ENCODE results near the gene MCF2L. TPM values are rescaled to one million over a fixed set of nuclear protein-coding genes. Genes with fewer than 3 reads are reported as not detected.

Gene MCF2L
- total RNA-seq, 1 experiment from 2014 or later: 9.5 TPM

GRCh38 chr13:113023694-113024430 lies 54.8 kb downstream of the MCF2L start:
- intact Hi-C loops (cut with micrococcal nuclease; ENCODE audit: unreplicated experiment): no loop called here
- no peaks in the 10 kb centered on the region for H3K9me3 ChIP-seq (ENCODE audit: low read depth, low read length, poor library complexity, severe bottlenecking)
- CTCF ChIA-PET: interaction anchor here (0.5 kb wide), 1 partner anchor 86 kb away, joined by 5 read pairs; no protein-coding TSS in a partner anchor
- BruUV-seq (replicated peaks): no TSS peak
- peaks cover 14% of the 10 kb centered on the region for H3K4me1 ChIP-seq (ENCODE audit: insufficient read depth, low read length, poor library complexity, severe bottlenecking)
- DNase-seq (ENCODE audit: low spot score): no peak
- H3K27me3 ChIP-seq (replicated peaks; ENCODE audit: insufficient read depth, low read depth, low read length, poor library complexity): peaks cover 40% of the 10 kb centered on the region
- H3K27ac ChIP-seq (ENCODE audit: low read depth, low read length, poor library complexity, severe bottlenecking): no peak overlapping the region
- no peaks in the 10 kb centered on the region for H3K36me3 ChIP-seq (ENCODE audit: insufficient read depth, low read length, poor library complexity, severe bottlenecking)
- POLR2A ChIA-PET (ENCODE audit: low non-redundant PET): no interaction called here
- TF ChIP-seq CTCF (conservative IDR thresholded peaks at IDR 0.05; ENCODE audit: low read depth, low read length) (no peak), EZH2 (IDR thresholded peaks at IDR 0.05; ENCODE audit: borderline replicate concordance, low read depth, low read length, poor library complexity, severe bottlenecking) (no peak)
- H3K4me3 ChIP-seq (ENCODE audit: low read depth, low read length, poor library complexity, severe bottlenecking): no peak overlapping the region

GRCh38 chr13:113024466-113024865 lies 55.5 kb downstream of the MCF2L start:
- ChIA-PET POLR2A (ENCODE audit: low non-redundant PET) (no interaction called here), CTCF (interaction anchor here (0.5 kb wide), 1 partner anchor 87 kb away, joined by 5 read pairs; no protein-coding TSS in a partner anchor)
- DNase-seq (ENCODE audit: low spot score): no peak

GRCh38 chr13:113026391-113026910 lies 57.4 kb downstream of the MCF2L start:
- Histone ChIP-seq H3K4me3 (ENCODE audit: low read depth, low read length, poor library complexity, severe bottlenecking) (no peak overlapping the region), H3K4me1 (ENCODE audit: insufficient read depth, low read length, poor library complexity, severe bottlenecking) (peaks cover 14% of the 10 kb centered on the region), H3K27ac (ENCODE audit: low read depth, low read length, poor library complexity, severe bottlenecking) (no peak overlapping the region), H3K27me3 (replicated peaks; ENCODE audit: insufficient read depth, low read depth, low read length, poor library complexity) (peaks cover 40% of the 10 kb centered on the region), H3K36me3 (ENCODE audit: insufficient read depth, low read length, poor library complexity, severe bottlenecking) (no peaks in the 10 kb centered on the region), H3K9me3 (ENCODE audit: low read depth, low read length, poor library complexity, severe bottlenecking) (no peaks in the 10 kb centered on the region)
- TF ChIP-seq CTCF (conservative IDR thresholded peaks at IDR 0.05; ENCODE audit: low read depth, low read length): no peak
- TF ChIP-seq EZH2 (IDR thresholded peaks at IDR 0.05; ENCODE audit: borderline replicate concordance, low read depth, low read length, poor library complexity, severe bottlenecking): no peak
- ChIA-PET CTCF (no interaction called here), POLR2A (ENCODE audit: low non-redundant PET) (no interaction called here)
- DNase-seq (ENCODE audit: low spot score): no peak
- BruUV-seq (replicated peaks): no TSS peak
- intact Hi-C loops (cut with micrococcal nuclease; ENCODE audit: unreplicated experiment): no loop called here

More at GRCh38 chr13:113024466-113024865, 55.5 kb downstream of the MCF2L start:
- Histone ChIP-seq H3K27ac (ENCODE audit: low read depth, low read length, poor library complexity, severe bottlenecking) (no peak overlapping the region), H3K9me3 (ENCODE audit: low read depth, low read length, poor library complexity, severe bottlenecking) (no peaks in the 10 kb centered on the region), H3K27me3 (replicated peaks; ENCODE audit: insufficient read depth, low read depth, low read length, poor library complexity) (peaks cover 40% of the 10 kb centered on the region), H3K4me3 (ENCODE audit: low read depth, low read length, poor library complexity, severe bottlenecking) (no peak overlapping the region), H3K4me1 (ENCODE audit: insufficient read depth, low read length, poor library complexity, severe bottlenecking) (peaks cover 14% of the 10 kb centered on the region), H3K36me3 (ENCODE audit: insufficient read depth, low read length, poor library complexity, severe bottlenecking) (no peaks in the 10 kb centered on the region)
- no TSS peak for BruUV-seq (replicated peaks)
- TF ChIP-seq CTCF (conservative IDR thresholded peaks at IDR 0.05; ENCODE audit: low read depth, low read length): no peak
- intact Hi-C loops (cut with micrococcal nuclease; ENCODE audit: unreplicated experiment): no loop called here
